Lower lobe of right lung (tissue), 2 donors: ENCODE results near the gene PHF21A. TPM values are rescaled to one million over a fixed set of nuclear protein-coding genes. Genes with fewer than 3 reads are reported as not detected.

Experiments used
- ATAC-seq, 2 donors: fragments of 200-7000 bp; cut with Tn5 transposase; one replicate each; pipeline ENCODE4 v1.9.1; 2020 to 2022; ENCODE audit warnings: mild to moderate bottlenecking in 2 of 2, moderate library complexity in 2 of 2
- DNase-seq: peaks from one replicate; pipeline ENCODE4 v3.0.0-alpha.2; 2020
- H3K27ac ChIP-seq: fragments of 200-600 bp; one replicate; pipeline ENCODE4 v1.8.0; 2022
- H3K27me3 ChIP-seq: fragments of 200-600 bp; one replicate; pipeline ENCODE4 v1.8.0; 2022; ENCODE audit warnings: low read depth
- H3K36me3 ChIP-seq: fragments of 200-600 bp; one replicate; pipeline ENCODE4 v1.8.0; 2022; ENCODE audit warnings: mild to moderate bottlenecking
- H3K4me1 ChIP-seq: fragments of 200-600 bp; one replicate; pipeline ENCODE4 v1.8.0; 2022
- H3K4me3 ChIP-seq: fragments of 200-600 bp; one replicate; pipeline ENCODE4 v1.8.0; 2022; ENCODE audit warnings: mild to moderate bottlenecking
- H3K9me3 ChIP-seq: fragments of 200-600 bp; one replicate; pipeline ENCODE4 v1.8.0; 2022
- intact Hi-C: fragments of 100-400 bp; cut with DNase I; formaldehyde crosslinking; loops from one replicate; pipeline ENCODE4 v1.11.0; 2022
- total RNA-seq: library from RNA; stranded (reverse); fragmentation: NEBNext Ultra II Directional; extraction: Animal tissue kit (Norgen Biotek cat#: 25700); gene quantifications from one replicate; pipeline ENCODE4 v1.2.1, GENCODE V29; 2021
- TF ChIP-seq, protein P1 (sequence below): fragments of 200-600 bp; IDR thresholded peaks from one replicate; pipeline ENCODE4 v1.8.0; 2022; ENCODE audit warnings: antibody characterized with exemption, mild to moderate bottlenecking
- donor health status: DM: no; HTN: yes; CAD: no; lungs with severe emphysema.

PHF21A gene
- total RNA-seq, 1 donor from 2014 or later: 48.4 TPM

DNA sequence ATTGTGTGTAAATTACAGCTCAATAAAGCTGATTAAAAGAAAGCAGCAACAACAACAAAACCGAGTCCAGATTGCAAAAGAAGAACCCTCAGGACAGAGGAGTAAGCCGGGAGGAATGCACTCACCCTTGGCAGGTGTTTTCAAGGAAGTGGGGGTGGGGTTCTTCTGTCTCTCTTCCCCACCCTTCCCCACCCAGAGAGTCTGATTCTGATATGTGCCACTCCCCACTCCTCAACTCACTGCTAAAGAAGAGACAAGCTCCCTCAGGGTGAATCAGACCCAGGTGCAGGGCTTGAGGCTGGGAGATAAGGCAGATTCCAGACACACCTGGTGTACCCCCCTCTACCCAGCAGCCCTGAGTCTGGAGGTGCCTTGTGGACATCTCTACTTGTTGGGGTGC is 38.4 kb upstream of the PHF21A start:
- no peaks in the 10 kb centered on the region for H3K4me1 ChIP-seq
- H3K27ac ChIP-seq: no peak overlapping the region
- H3K4me3 ChIP-seq: no peak overlapping the region
- H3K9me3 ChIP-seq: no peaks in the 10 kb centered on the region
- intact Hi-C loops: no loop called here
- DNase-seq: no peak
- H3K27me3 ChIP-seq: peaks cover 13% of the 10 kb centered on the region
- peak; percentile 35 to 51 for ATAC-seq
- H3K36me3 ChIP-seq: no peaks in the 10 kb centered on the region
- TF ChIP-seq, protein P1, sequence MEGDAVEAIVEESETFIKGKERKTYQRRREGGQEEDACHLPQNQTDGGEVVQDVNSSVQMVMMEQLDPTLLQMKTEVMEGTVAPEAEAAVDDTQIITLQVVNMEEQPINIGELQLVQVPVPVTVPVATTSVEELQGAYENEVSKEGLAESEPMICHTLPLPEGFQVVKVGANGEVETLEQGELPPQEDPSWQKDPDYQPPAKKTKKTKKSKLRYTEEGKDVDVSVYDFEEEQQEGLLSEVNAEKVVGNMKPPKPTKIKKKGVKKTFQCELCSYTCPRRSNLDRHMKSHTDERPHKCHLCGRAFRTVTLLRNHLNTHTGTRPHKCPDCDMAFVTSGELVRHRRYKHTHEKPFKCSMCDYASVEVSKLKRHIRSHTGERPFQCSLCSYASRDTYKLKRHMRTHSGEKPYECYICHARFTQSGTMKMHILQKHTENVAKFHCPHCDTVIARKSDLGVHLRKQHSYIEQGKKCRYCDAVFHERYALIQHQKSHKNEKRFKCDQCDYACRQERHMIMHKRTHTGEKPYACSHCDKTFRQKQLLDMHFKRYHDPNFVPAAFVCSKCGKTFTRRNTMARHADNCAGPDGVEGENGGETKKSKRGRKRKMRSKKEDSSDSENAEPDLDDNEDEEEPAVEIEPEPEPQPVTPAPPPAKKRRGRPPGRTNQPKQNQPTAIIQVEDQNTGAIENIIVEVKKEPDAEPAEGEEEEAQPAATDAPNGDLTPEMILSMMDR: no peak

GRCh38 chr11:46149826-46150225 is 28.6 kb upstream of the PHF21A start:
- Histone ChIP-seq H3K9me3 (no peaks in the 10 kb centered on the region), H3K36me3 (no peaks in the 10 kb centered on the region), H3K27me3 (peaks cover 2% of the 10 kb centered on the region), H3K4me1 (no peaks in the 10 kb centered on the region), H3K27ac (no peak overlapping the region), H3K4me3 (no peak overlapping the region)
- TF ChIP-seq, protein P1: no peak
- ATAC-seq: no peak
- intact Hi-C loops: no loop called here
- no peak for DNase-seq

- Histone ChIP-seq H3K27ac (no peak overlapping the region), H3K36me3 (no peaks in the 10 kb centered on the region), H3K4me3 (no peak overlapping the region), H3K27me3 (peaks cover 2% of the 10 kb centered on the region), H3K9me3 (no peaks in the 10 kb centered on the region), H3K4me1 (no peaks in the 10 kb centered on the region)
- intact Hi-C loops: no loop called here
- TF ChIP-seq, protein P1: no peak
- no peak for ATAC-seq
- no peak for DNase-seq
Observed at GRCh38 chr11:46149342-46149741, 28.1 kb upstream of the PHF21A start.

DNA sequence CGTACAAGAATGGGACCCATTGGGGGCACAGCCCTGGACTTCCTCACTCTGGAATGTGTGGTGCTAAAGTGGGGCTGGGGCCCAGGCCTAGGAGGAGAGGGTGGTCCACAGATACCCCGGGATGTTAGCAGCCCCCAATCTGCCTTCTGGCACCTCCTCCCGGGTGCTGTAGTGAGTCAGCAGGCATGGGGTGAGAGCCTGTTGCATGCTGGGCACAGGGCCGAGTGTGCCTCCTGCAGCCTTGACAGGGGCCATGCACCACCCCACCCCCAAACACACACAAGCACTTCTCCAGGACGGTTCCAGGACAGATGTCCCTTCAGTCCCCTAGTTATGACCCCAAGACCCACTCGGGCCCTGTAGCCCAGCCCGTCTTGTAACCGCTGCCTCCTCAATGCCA is 23.5 kb upstream of the PHF21A start:
- Histone ChIP-seq H3K9me3 (no peaks in the 10 kb centered on the region), H3K27me3 (peaks cover 2% of the 10 kb centered on the region), H3K4me1 (no peaks in the 10 kb centered on the region), H3K4me3 (no peak overlapping the region), H3K36me3 (no peaks in the 10 kb centered on the region), H3K27ac (no peak overlapping the region)
- DNase-seq (no peak), ATAC-seq (no peak)
- TF ChIP-seq, protein P1: no peak
- intact Hi-C loops: no loop called here

DNA sequence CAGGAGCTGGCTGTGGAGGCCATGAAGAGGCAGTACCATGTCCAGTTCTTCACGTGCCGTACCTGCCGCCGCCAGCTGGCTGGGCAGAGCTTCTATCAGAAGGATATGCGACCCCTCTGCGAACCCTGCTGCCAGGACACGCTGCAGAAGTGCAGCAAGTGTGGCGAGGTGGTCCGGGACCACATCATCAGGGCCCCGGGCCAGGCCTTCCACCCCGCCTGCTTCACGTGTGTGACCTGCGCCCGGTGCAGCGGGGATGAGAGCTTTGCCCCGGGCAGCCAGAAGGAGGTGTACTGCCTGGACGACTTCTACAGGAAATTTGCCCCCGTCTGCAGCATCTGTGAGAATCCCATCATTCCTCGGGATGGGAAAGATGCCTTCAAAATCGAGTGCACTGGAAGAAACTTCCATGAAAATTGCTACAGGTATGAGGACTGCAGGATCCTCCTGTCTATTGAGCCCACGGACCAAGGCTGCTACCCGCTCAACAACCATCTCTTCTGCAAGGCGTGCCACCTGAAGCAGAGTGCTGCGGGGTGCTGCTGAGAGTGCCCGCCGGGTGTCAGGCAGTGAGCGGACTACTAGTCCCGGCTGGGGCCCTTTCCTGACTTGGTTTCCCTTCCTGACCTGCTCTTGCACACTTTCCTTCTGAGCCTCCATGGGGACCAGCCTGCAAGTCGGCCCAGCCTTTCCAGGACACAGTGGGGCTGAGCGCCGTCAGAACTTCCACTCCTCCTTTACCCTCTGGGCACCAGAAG is 22.0 kb upstream of the PHF21A start:
- no peak for ATAC-seq

More for the DNA sequence above, 22.0 kb upstream of the PHF21A start:
- H3K4me3 ChIP-seq: no peak overlapping the region
- no peaks in the 10 kb centered on the region for H3K4me1 ChIP-seq
- no peaks in the 10 kb centered on the region for H3K27me3 ChIP-seq
- TF ChIP-seq, protein P1: no peak
- no peak overlapping the region for H3K27ac ChIP-seq
- intact Hi-C loops: no loop called here
- no peaks in the 10 kb centered on the region for H3K36me3 ChIP-seq
- H3K9me3 ChIP-seq: no peaks in the 10 kb centered on the region
- DNase-seq: no peak
